ENCODE results near the gene AQP12B.

Gene AQP12B

GRCh38 chr2:240644171-240644651 lies 38.5 kb downstream of the AQP12B start:
- peaks cover 3% of the 10 kb centered on the region for H3K27me3 Mint-ChIP-seq
- no peaks in the 10 kb centered on the region for H3K9me3 Mint-ChIP-seq (ENCODE audit: low read depth)
- H3K27ac Mint-ChIP-seq: no peak overlapping the region
- H3K4me1 Mint-ChIP-seq (ENCODE audit: low read depth): peaks cover 8% of the 10 kb centered on the region
- no peaks in the 10 kb centered on the region for H3K36me3 Mint-ChIP-seq
- H3K4me3 Mint-ChIP-seq: no peak overlapping the region

- H3K9me3 Mint-ChIP-seq (ENCODE audit: low read depth): no peaks in the 10 kb centered on the region
- no peaks in the 10 kb centered on the region for H3K36me3 Mint-ChIP-seq
- peaks cover 8% of the 10 kb centered on the region for H3K4me1 Mint-ChIP-seq (ENCODE audit: low read depth)
- no peak overlapping the region for H3K27ac Mint-ChIP-seq
- peaks cover 3% of the 10 kb centered on the region for H3K27me3 Mint-ChIP-seq
- no peak overlapping the region for H3K4me3 Mint-ChIP-seq
These were observed 38.9 kb downstream of the AQP12B start for GRCh38 chr2:240643811-240644150.

GRCh38 chr2:240643093-240643810 lies 39.4 kb downstream of the AQP12B start:
- Mint-ChIP-seq H3K4me3 (no peak overlapping the region), H3K9me3 (ENCODE audit: low read depth) (no peaks in the 10 kb centered on the region), H3K4me1 (ENCODE audit: low read depth) (peaks cover 8% of the 10 kb centered on the region), H3K27me3 (no peaks in the 10 kb centered on the region), H3K27ac (no peak overlapping the region), H3K36me3 (no peaks in the 10 kb centered on the region)

- Mint-ChIP-seq H3K4me1 (ENCODE audit: low read depth) (peaks cover 8% of the 10 kb centered on the region), H3K27me3 (no peaks in the 10 kb centered on the region), H3K27ac (no peak overlapping the region), H3K36me3 (no peaks in the 10 kb centered on the region), H3K4me3 (no peak overlapping the region), H3K9me3 (ENCODE audit: low read depth) (no peaks in the 10 kb centered on the region)
These were observed 39.9 kb downstream of the AQP12B start for GRCh38 chr2:240642806-240643092.

GRCh38 chr2:240642061-240642805 lies 40.5 kb downstream of the AQP12B start:
- no peaks in the 10 kb centered on the region for H3K9me3 Mint-ChIP-seq (ENCODE audit: low read depth)
- H3K4me3 Mint-ChIP-seq: no peak overlapping the region
- H3K27ac Mint-ChIP-seq: no peak overlapping the region
- H3K4me1 Mint-ChIP-seq (ENCODE audit: low read depth): peaks cover 8% of the 10 kb centered on the region
- H3K27me3 Mint-ChIP-seq: no peaks in the 10 kb centered on the region
- no peaks in the 10 kb centered on the region for H3K36me3 Mint-ChIP-seq

GRCh38 chr2:240640939-240641338 lies 41.7 kb downstream of the AQP12B start:
- peaks cover 4% of the 10 kb centered on the region for H3K4me1 Mint-ChIP-seq (ENCODE audit: low read depth)
- H3K36me3 Mint-ChIP-seq: no peaks in the 10 kb centered on the region
- H3K27me3 Mint-ChIP-seq: no peaks in the 10 kb centered on the region
- H3K27ac Mint-ChIP-seq: no peak overlapping the region
- H3K4me3 Mint-ChIP-seq: no peak overlapping the region
- no peaks in the 10 kb centered on the region for H3K9me3 Mint-ChIP-seq (ENCODE audit: low read depth)

GRCh38 chr2:240639566-240639965 lies 43.1 kb downstream of the AQP12B start:
- no peak overlapping the region for H3K27ac Mint-ChIP-seq
- no peaks in the 10 kb centered on the region for H3K9me3 Mint-ChIP-seq (ENCODE audit: low read depth)
- no peaks in the 10 kb centered on the region for H3K36me3 Mint-ChIP-seq
- H3K4me1 Mint-ChIP-seq (ENCODE audit: low read depth): no peaks in the 10 kb centered on the region
- no peaks in the 10 kb centered on the region for H3K27me3 Mint-ChIP-seq
- no peak overlapping the region for H3K4me3 Mint-ChIP-seq

- no peaks in the 10 kb centered on the region for H3K4me1 Mint-ChIP-seq (ENCODE audit: low read depth)
- H3K9me3 Mint-ChIP-seq (ENCODE audit: low read depth): peaks cover under 1% of the 10 kb centered on the region
- H3K27me3 Mint-ChIP-seq: no peaks in the 10 kb centered on the region
- H3K4me3 Mint-ChIP-seq: no peak overlapping the region
- no peak overlapping the region for H3K27ac Mint-ChIP-seq
- H3K36me3 Mint-ChIP-seq: peaks cover 2% of the 10 kb centered on the region
These were observed 44.0 kb downstream of the AQP12B start for GRCh38 chr2:240638512-240639160.

GRCh38 chr2:240637901-240638345 lies 44.8 kb downstream of the AQP12B start:
- no peak overlapping the region for H3K27ac Mint-ChIP-seq
- H3K9me3 Mint-ChIP-seq (ENCODE audit: low read depth): peaks cover 7% of the 10 kb centered on the region
- peaks cover 6% of the 10 kb centered on the region for H3K36me3 Mint-ChIP-seq
- H3K4me3 Mint-ChIP-seq: no peak overlapping the region
- no peaks in the 10 kb centered on the region for H3K4me1 Mint-ChIP-seq (ENCODE audit: low read depth)
- no peaks in the 10 kb centered on the region for H3K27me3 Mint-ChIP-seq

- Mint-ChIP-seq H3K4me3 (no peak overlapping the region), H3K27ac (no peak overlapping the region), H3K27me3 (no peaks in the 10 kb centered on the region), H3K36me3 (peaks cover 7% of the 10 kb centered on the region), H3K9me3 (ENCODE audit: low read depth) (peaks cover 9% of the 10 kb centered on the region), H3K4me1 (ENCODE audit: low read depth) (no peaks in the 10 kb centered on the region)
These were observed 45.4 kb downstream of the AQP12B start for GRCh38 chr2:240637116-240637900.

- Mint-ChIP-seq H3K4me3 (no peak overlapping the region), H3K36me3 (peaks cover 7% of the 10 kb centered on the region), H3K27ac (no peak overlapping the region), H3K4me1 (ENCODE audit: low read depth) (no peaks in the 10 kb centered on the region), H3K9me3 (ENCODE audit: low read depth) (peaks cover 9% of the 10 kb centered on the region), H3K27me3 (no peaks in the 10 kb centered on the region)
These were observed 46.0 kb downstream of the AQP12B start for GRCh38 chr2:240636563-240637115.

- Mint-ChIP-seq H3K4me3 (no peak overlapping the region), H3K27ac (no peak overlapping the region), H3K27me3 (no peaks in the 10 kb centered on the region), H3K9me3 (ENCODE audit: low read depth) (peaks cover 9% of the 10 kb centered on the region), H3K4me1 (ENCODE audit: low read depth) (no peaks in the 10 kb centered on the region), H3K36me3 (peaks cover 7% of the 10 kb centered on the region)
These were observed 46.6 kb downstream of the AQP12B start for GRCh38 chr2:240635998-240636547.

- Mint-ChIP-seq H3K36me3 (peaks cover 7% of the 10 kb centered on the region), H3K9me3 (ENCODE audit: low read depth) (peaks cover 9% of the 10 kb centered on the region), H3K27ac (no peak overlapping the region)
These were observed 47.3 kb downstream of the AQP12B start for GRCh38 chr2:240635121-240635997.

More at GRCh38 chr2:240635121-240635997, 47.3 kb downstream of the AQP12B start:
- Mint-ChIP-seq H3K4me1 (ENCODE audit: low read depth) (no peaks in the 10 kb centered on the region), H3K27me3 (no peaks in the 10 kb centered on the region), H3K4me3 (no peak overlapping the region)
